GM13976 (cell line): ENCODE results near the gene NR6A1.

Source experiments
- DNase-seq: peaks from one replicate; pipeline ENCODE4 v3.0.0; 2012; ENCODE audit warnings: low spot score
- CTCF ChIP-seq: IDR thresholded peaks from 2 replicates; pipeline ENCODE4 v1.5.1; 2012; ENCODE audit warnings: borderline replicate concordance, mild to moderate bottlenecking; ENCODE audit not compliant: insufficient read depth; ENCODE audit errors: extremely low read depth, missing control alignments, control extremely low read depth
- in situ Hi-C: fragments of 300-500 bp; cut with MboI; formaldehyde crosslinking; loops from one replicate; pipeline ENCODE4 v1.12.0; 2022; ENCODE audit warnings: low sequenced_read_pairs, mixed read lengths, inconsistent platforms; ENCODE audit not compliant: unreplicated experiment

The NR6A1 gene

GRCh38 chr9:124795881-124796431 lies 24.8 kb upstream of the NR6A1 start:
- no peak for DNase-seq
- in situ Hi-C loops = loop anchor here (25.0 kb wide), 1 partner anchor 566 kb away; no protein-coding TSS in a partner anchor
- no peak for TF ChIP-seq CTCF

- TF ChIP-seq CTCF = no peak
Measured at GRCh38 chr9:124794902-124795491, 23.9 kb upstream of the NR6A1 start.

GRCh38 chr9:124793015-124793541 lies 22.0 kb upstream of the NR6A1 start:
- TF ChIP-seq CTCF = no peak
- DNase-seq = no peak
- in situ Hi-C loops = loop anchor here (25.0 kb wide), 1 partner anchor 569 kb away; no protein-coding TSS in a partner anchor

More at GRCh38 chr9:124794902-124795491, 23.9 kb upstream of the NR6A1 start:
- DNase-seq = no peak
- in situ Hi-C loops = loop anchor here (25.0 kb wide), 1 partner anchor 567 kb away; no protein-coding TSS in a partner anchor

GRCh38 chr9:124792257-124793014 lies 21.3 kb upstream of the NR6A1 start:
- in situ Hi-C loops = loop anchor here (25.0 kb wide), 1 partner anchor 570 kb away; no protein-coding TSS in a partner anchor
- DNase-seq = no peak
- no peak for TF ChIP-seq CTCF

- in situ Hi-C loops = loop anchor here (25.0 kb wide), 1 partner anchor 571 kb away; no protein-coding TSS in a partner anchor
- TF ChIP-seq CTCF = no peak
- DNase-seq = no peak
Measured at GRCh38 chr9:124790801-124791505, 19.8 kb upstream of the NR6A1 start.

GRCh38 chr9:124790301-124790700 lies 19.2 kb upstream of the NR6A1 start:
- in situ Hi-C loops = loop anchor here (25.0 kb wide), 1 partner anchor 572 kb away; no protein-coding TSS in a partner anchor
- no peak for DNase-seq
- no peak for TF ChIP-seq CTCF
